Measurements from ENCODE around the gene NPY. TPM values are rescaled to one million over a fixed set of nuclear protein-coding genes. Genes with fewer than 3 reads are reported as not detected.

Gene NPY
- total RNA-seq, 1 experiment from 2014 or later, result not detected

GRCh38 chr7:24319209-24319608 is 35.2 kb downstream of the NPY start:
- ChIA-PET CTCF (no interaction called here), POLR2A (no interaction called here)
- DNase-seq (ENCODE audit: low read depth, low spot score), result no peak
- no peak for ATAC-seq
- Histone ChIP-seq H3K4me1 (ENCODE audit: control insufficient read depth, insufficient read depth, low read length) (no peaks in the 10 kb centered on the region), H3K9me3 (ENCODE audit: control insufficient read depth, insufficient read depth, low read depth, low read length) (no peaks in the 10 kb centered on the region), H3K4me3 (ENCODE audit: low read depth in 2 of 2, low read length in 2 of 2) (no peak overlapping the region), H3K36me3 (ENCODE audit: control insufficient read depth, insufficient read depth, low read length) (no peaks in the 10 kb centered on the region), H3K27ac (ENCODE audit: low read length) (no peak overlapping the region), H3K27me3 (ENCODE audit: control insufficient read depth, insufficient read depth, low read length) (peaks cover 9% of the 10 kb centered on the region; the same call in 1 of the 2 replicates)
- in situ Hi-C loops (cut with HindIII; ENCODE audit: low pct_unique_long_range_greater_than_20kb, low sequenced_read_pairs), result no loop called here
- BruUV-seq (replicated peaks), result no TSS peak
- TF ChIP-seq SIN3A (IDR thresholded peaks at IDR 0.05; ENCODE audit: borderline replicate concordance, insufficient read depth, low read depth, low read length) (no peak), TCF7L2 (IDR thresholded peaks at IDR 0.05; ENCODE audit: low read depth, low read length) (no peak), POLR2AphosphoS5 (IDR thresholded peaks at IDR 0.05; ENCODE audit: low read depth, low read length) (no peak)
- intact Hi-C loops (cut with micrococcal nuclease; ENCODE audit: unreplicated experiment), result no loop called here

DNA sequence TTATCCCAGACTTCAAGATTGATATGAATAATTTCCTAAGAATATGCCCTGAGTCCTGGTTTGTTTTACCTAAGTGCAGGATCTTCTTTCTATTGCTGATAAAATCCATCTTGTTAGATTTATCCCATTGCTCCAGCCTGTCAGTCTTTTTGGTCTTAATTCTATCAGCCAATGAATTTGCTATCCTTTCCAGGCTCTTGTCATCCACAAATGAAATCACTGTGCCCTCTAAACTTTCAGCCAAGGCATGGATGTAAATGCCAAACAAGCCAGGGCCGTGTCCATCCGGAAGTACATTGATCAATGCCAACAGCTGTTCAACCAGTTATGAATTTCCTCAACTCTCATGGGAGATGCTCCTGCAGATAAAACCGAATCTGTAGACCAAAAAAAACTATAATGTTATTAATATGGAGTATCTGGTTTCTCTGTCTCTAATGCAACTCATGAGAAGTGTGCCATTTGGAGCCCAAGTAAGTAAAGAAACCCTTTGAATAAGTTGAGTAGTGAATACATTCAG is 40.0 kb downstream of the NPY start:
- intact Hi-C loops (cut with micrococcal nuclease; ENCODE audit: unreplicated experiment), result no loop called here
- H3K4me1 ChIP-seq (ENCODE audit: control insufficient read depth, insufficient read depth, low read length), result no peaks in the 10 kb centered on the region
- CTCF ChIA-PET, result no interaction called here
- no peak for DNase-seq (ENCODE audit: low read depth, low spot score)
- no peaks in the 10 kb centered on the region for H3K36me3 ChIP-seq (ENCODE audit: control insufficient read depth, insufficient read depth, low read length)
- POLR2A ChIA-PET, result no interaction called here
- TF ChIP-seq SIN3A (IDR thresholded peaks at IDR 0.05; ENCODE audit: borderline replicate concordance, insufficient read depth, low read depth, low read length) (no peak), POLR2AphosphoS5 (IDR thresholded peaks at IDR 0.05; ENCODE audit: low read depth, low read length) (no peak), REST (IDR thresholded peaks at IDR 0.05; ENCODE audit: insufficient read depth in 1 of 2, low read depth in 2 of 2, low read length in 1 of 2) (no peak), CTCF (IDR thresholded peaks at IDR 0.05) (no peak), TCF7L2 (IDR thresholded peaks at IDR 0.05; ENCODE audit: low read depth, low read length) (no peak)
- in situ Hi-C loops (cut with HindIII; ENCODE audit: low pct_unique_long_range_greater_than_20kb, low sequenced_read_pairs), result no loop called here
- ATAC-seq, result no peak
- H3K9me3 ChIP-seq (ENCODE audit: control insufficient read depth, insufficient read depth, low read depth, low read length), result no peaks in the 10 kb centered on the region
- no TSS peak for BruUV-seq (replicated peaks)
- H3K27me3 ChIP-seq (ENCODE audit: control insufficient read depth, insufficient read depth, low read length), result peaks cover 4% of the 10 kb centered on the region; the same call in 1 of the 2 replicates
- H3K4me3 ChIP-seq (ENCODE audit: low read depth in 2 of 2, low read length in 2 of 2), result no peak overlapping the region
- H3K27ac ChIP-seq (ENCODE audit: low read length), result no peak overlapping the region

- BruUV-seq (replicated peaks), result no TSS peak
- CTCF ChIA-PET, result no interaction called here
These were observed 41.7 kb downstream of the NPY start for GRCh38 chr7:24325708-24326107.

More at GRCh38 chr7:24325708-24326107, 41.7 kb downstream of the NPY start:
- no peak for TF ChIP-seq TCF7L2 (IDR thresholded peaks at IDR 0.05; ENCODE audit: low read depth, low read length)
- no peak for TF ChIP-seq SIN3A (IDR thresholded peaks at IDR 0.05; ENCODE audit: borderline replicate concordance, insufficient read depth, low read depth, low read length)
- TF ChIP-seq CTCF (IDR thresholded peaks at IDR 0.05), result no peak
- TF ChIP-seq POLR2AphosphoS5 (IDR thresholded peaks at IDR 0.05; ENCODE audit: low read depth, low read length), result no peak
- no peak for TF ChIP-seq REST (IDR thresholded peaks at IDR 0.05; ENCODE audit: insufficient read depth in 1 of 2, low read depth in 2 of 2, low read length in 1 of 2)
- ATAC-seq (no peak), DNase-seq (ENCODE audit: low read depth, low spot score) (no peak)
- intact Hi-C loops (cut with micrococcal nuclease; ENCODE audit: unreplicated experiment), result no loop called here
- Histone ChIP-seq H3K36me3 (ENCODE audit: control insufficient read depth, insufficient read depth, low read length) (no peaks in the 10 kb centered on the region), H3K27ac (ENCODE audit: low read length) (no peak overlapping the region), H3K27me3 (ENCODE audit: control insufficient read depth, insufficient read depth, low read length) (peaks cover 2% of the 10 kb centered on the region; the same call in 1 of the 2 replicates), H3K4me1 (ENCODE audit: control insufficient read depth, insufficient read depth, low read length) (no peaks in the 10 kb centered on the region), H3K9me3 (ENCODE audit: control insufficient read depth, insufficient read depth, low read depth, low read length) (no peaks in the 10 kb centered on the region), H3K4me3 (ENCODE audit: low read depth in 2 of 2, low read length in 2 of 2) (no peak overlapping the region)
- POLR2A ChIA-PET, result no interaction called here
- in situ Hi-C loops (cut with HindIII; ENCODE audit: low pct_unique_long_range_greater_than_20kb, low sequenced_read_pairs), result no loop called here

Measured in Panc1 (cell line).